Activated CD8-positive, alpha-beta memory T cell treated with anti-CD3 and anti-CD28 coated beads for 36 hours (primary cell): Measurements from ENCODE around the gene CLIC5. TPM values are rescaled to one million over a fixed set of nuclear protein-coding genes. Genes with fewer than 3 reads are reported as not detected.
"Not testable (repeated sequence)": the region's sequence is repeated elsewhere in the genome, so short reads cannot be mapped to it uniquely, and the experiment has no call there.

ENCODE experiments used
- CTCF ChIA-PET: fragments of 350-600 bp; sonication (Branson Sonifier 250); formaldehyde crosslinking; loops from one replicate; lab custom pipeline; 2021; ENCODE audit warnings: antibody characterized with exemption; lab: Charles Lee
- POLR2A ChIA-PET: fragments of 350-600 bp; sonication (Branson Sonifier 250); formaldehyde crosslinking; loops from one replicate; lab custom pipeline; 2021; ENCODE audit warnings: antibody characterized with exemption; lab: Charles Lee
- total RNA-seq, 2 experiments: library from RNA; stranded (reverse); gene quantifications; one replicate each; pipeline ENCODE4 v1.2.3, GENCODE V29; 2021

The CLIC5 gene
- total RNA-seq, 2 experiments from 2014 or later: 6.5 to 6.6 TPM

- CTCF ChIA-PET: no interaction called here
- POLR2A ChIA-PET: no interaction called here
Observed at GRCh38 chr6:45951321-45952167, 64.1 kb downstream of the CLIC5 start.

GRCh38 chr6:45949256-45949655 is 66.4 kb downstream of the CLIC5 start:
- POLR2A ChIA-PET: no interaction called here
- CTCF ChIA-PET: no interaction called here

- ChIA-PET POLR2A (no interaction called here), CTCF (interaction anchor here (0.8 kb wide), 1 partner anchor 17 kb away, joined by 3 read pairs; no protein-coding TSS in a partner anchor)
Observed at GRCh38 chr6:45947807-45948206, 67.9 kb downstream of the CLIC5 start.

- ChIA-PET POLR2A (no interaction called here), CTCF (no interaction called here)
Observed at GRCh38 chr6:45946887-45947286, 68.8 kb downstream of the CLIC5 start.

DNA sequence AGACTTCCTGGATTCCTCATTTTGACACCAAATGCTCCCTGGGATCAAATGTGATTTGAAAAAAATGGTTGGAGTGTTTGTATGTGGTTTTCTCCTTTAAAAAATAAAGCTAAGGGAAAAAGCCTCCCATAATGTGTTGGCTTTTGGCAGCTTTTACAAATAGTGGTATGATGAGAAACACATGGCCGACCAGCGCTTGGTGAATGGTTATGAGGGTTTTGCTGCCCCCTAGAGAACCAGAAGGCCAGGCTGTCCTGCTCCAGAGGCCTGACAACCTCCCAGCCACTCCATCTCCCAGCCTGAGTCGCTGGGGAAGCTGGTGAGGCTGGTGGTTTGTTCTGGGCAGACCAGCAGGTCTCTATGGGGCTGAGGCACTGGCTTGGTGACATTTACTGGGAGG is 69.3 kb downstream of the CLIC5 start:
- POLR2A ChIA-PET: no interaction called here
- CTCF ChIA-PET: no interaction called here

GRCh38 chr6:45942953-45943352 is 72.7 kb downstream of the CLIC5 start:
- POLR2A ChIA-PET: no interaction called here
- CTCF ChIA-PET: no interaction called here

GRCh38 chr6:45933855-45934254 is 81.8 kb downstream of the CLIC5 start:
- ChIA-PET CTCF (interaction anchor here (0.8 kb wide), 1 partner anchor 9 kb away, joined by 4 read pairs; no protein-coding TSS in a partner anchor), POLR2A (no interaction called here)

DNA sequence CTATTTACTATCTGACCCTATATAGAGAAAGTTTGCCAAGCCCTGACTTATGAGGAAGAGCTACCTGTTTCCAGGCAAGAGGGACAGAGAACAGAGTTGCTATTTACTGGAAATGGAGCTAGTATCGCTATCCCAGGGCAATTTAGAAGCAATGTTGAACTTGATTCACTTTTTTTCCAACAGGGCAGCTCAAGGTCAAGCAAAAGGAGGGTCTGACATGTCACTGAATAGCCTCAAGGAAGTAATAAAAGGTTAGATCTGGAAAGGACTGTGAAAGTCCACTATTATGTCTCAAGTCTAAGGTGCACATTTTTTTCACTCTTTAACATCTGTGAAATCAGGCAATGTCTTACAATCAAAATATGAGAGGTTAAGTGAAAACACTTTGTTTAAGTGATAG is 84.4 kb downstream of the CLIC5 start:
- POLR2A ChIA-PET: no interaction called here
- CTCF ChIA-PET: interaction anchor here (0.6 to 1.6 kb wide), 14 partner anchors 9 to 479 kb away, joined by 3 to 5 read pairs (median 3); no protein-coding TSS in a partner anchor

DNA sequence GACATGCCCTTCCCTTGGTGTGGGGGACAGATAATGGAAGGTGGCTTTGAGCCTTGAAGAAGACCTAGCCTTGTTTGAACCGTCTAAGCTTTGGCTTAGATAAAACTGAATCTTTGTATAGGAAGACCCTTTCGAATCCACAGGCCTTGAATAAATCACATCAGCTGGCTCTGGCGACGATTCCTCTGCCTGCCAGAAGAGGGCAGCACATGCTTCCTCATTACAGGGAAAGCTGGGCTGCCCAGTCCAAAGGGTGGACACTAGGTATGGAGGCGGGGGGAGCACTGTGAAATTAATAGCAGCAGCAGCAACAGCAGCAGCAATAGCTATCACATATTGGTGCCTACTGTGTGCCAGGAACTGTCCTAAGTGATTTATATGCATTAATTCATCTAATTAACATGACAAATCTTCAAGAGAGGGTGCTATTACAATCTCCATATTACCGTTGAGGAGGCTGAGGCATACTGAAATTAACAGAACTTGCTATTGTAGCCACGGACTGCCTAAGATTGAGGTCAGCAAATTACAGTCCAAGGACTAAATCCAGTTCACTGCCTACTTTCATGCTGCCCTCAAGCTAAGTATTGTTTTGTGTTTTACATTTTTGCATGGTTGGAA is 85.1 kb downstream of the CLIC5 start:
- ChIA-PET POLR2A (no interaction called here), CTCF (interaction anchor here (0.5 to 1.6 kb wide), 17 partner anchors 9 to 480 kb away, joined by 3 to 5 read pairs (median 3); no protein-coding TSS in a partner anchor)

GRCh38 chr6:45929421-45930361 is 86.0 kb downstream of the CLIC5 start:
- POLR2A ChIA-PET: no interaction called here
- CTCF ChIA-PET: interaction anchor here (0.6 to 1.6 kb wide), 8 partner anchors 8 to 208 kb away, joined by 3 to 4 read pairs (median 3); no protein-coding TSS in a partner anchor

DNA sequence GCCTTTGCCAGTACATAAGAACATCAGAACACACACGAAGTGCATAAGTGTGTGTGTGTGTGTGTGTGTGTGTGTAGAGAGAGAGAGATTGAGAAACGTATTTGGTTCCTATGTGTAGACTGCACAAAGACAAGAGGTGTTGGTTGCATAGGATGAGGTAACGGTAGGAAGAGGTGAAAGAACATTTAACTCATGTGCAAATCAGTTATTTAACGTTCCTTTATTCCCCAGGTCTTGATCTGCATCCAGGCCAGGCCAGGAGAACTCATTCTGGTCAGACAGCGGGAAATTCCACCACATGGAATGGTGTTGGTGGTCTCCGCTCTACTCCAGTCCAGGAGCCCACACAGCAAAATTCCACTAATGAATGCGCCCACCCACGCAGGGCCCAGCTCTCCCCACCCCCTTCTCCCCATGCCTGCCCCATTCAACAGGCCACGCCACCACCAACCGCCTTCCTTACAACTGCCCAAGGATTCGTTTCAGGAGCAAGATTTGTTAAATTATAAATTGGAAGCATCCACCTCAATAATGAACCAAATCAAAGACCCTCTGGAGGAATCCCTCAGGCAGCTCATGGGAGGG is 86.8 kb downstream of the CLIC5 start:
- CTCF ChIA-PET: interaction anchor here (1.1 kb wide), 1 partner anchor 128 kb away, joined by 3 read pairs; no protein-coding TSS in a partner anchor

DNA sequence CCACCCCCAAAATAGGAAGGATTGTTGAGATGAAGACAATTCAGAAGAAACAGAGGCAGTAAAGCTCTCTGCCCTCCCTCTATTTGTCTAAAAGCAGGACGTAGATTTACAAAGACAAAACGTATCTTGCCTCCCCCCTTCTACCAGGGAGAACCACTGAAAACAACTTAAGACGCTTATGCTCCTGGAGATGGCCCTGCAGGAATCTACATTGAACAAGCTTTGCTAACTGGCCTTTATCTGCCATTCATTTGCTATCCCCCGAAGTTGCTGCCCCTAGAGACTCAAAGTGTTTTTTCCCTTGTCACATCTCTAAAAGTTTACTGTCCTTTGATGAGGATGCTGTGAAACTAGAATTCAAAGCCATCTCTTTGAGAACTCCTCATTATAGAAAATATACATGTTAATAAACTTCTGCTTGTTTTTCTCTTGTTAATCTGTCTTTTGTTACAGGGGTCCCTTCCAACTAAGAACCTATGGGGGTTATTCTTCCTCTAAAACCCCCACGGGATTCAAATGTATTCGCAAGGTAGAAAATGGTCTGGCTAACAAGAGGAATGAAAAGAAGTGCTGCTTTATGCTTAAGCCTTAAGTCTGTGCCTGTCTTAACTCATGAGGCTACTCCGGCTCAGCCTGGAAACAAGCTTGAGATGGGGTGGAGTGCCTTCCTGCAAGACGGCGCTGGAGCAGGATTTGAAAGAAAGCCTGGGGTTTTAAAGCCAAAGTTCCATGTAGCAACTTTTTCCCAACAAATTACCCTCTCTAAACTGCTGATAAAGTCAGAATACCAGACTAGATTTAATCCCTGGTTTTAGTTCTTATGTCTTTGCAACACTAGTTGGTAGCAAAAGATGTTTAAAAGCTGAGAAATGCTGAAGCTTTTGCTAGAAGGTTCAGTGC is 88.0 kb downstream of the CLIC5 start:
- POLR2A ChIA-PET: no interaction called here
- CTCF ChIA-PET: interaction anchor here (1.1 kb wide), 1 partner anchor 126 kb away, joined by 3 read pairs; no protein-coding TSS in a partner anchor

More for the DNA sequence above, 86.8 kb downstream of the CLIC5 start:
- POLR2A ChIA-PET: no interaction called here

DNA sequence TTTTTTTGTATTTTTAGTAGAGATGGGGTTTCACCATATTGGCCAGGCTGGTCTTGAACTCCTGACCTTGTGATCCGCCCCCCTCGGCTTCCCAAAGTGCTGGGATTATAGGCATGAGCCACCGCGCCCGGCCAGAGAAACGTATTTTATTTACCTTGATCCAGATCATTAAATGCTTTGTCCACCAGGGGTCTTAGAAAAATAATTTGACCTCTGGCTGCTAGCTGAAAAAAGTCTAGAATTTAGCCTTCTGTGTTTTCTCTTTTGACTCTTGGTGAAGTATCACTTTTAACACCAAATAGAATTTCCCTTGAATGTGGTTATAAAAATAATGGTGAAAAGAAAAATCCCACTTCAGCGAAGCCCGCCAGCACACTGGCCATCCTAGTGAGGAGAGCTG is 89.2 kb downstream of the CLIC5 start:
- CTCF ChIA-PET: interaction anchor here (1.1 to 1.2 kb wide), 2 partner anchors 9 to 87 kb away, joined by 3 read pairs; no protein-coding TSS in a partner anchor
- POLR2A ChIA-PET: not testable (repeated sequence)

- POLR2A ChIA-PET: interaction anchor here (0.6 kb wide), 1 partner anchor 214 kb away, joined by 3 read pairs; no protein-coding TSS in a partner anchor
- CTCF ChIA-PET: interaction anchor here (0.9 to 1.2 kb wide), 3 partner anchors 9 to 210 kb away, joined by 3 to 4 read pairs (median 3); no protein-coding TSS in a partner anchor
Observed at GRCh38 chr6:45924763-45925342, 90.8 kb downstream of the CLIC5 start.

GRCh38 chr6:45923831-45924391 is 91.7 kb downstream of the CLIC5 start:
- ChIA-PET POLR2A (interaction anchor here (0.6 to 1.9 kb wide), 3 partner anchors 186 to 502 kb away, joined by 3 to 5 read pairs (median 4); no protein-coding TSS in a partner anchor), CTCF (interaction anchor here (0.6 to 1.6 kb wide), 7 partner anchors 10 to 1448 kb away, joined by 3 to 5 read pairs (median 3); no protein-coding TSS in a partner anchor)

DNA sequence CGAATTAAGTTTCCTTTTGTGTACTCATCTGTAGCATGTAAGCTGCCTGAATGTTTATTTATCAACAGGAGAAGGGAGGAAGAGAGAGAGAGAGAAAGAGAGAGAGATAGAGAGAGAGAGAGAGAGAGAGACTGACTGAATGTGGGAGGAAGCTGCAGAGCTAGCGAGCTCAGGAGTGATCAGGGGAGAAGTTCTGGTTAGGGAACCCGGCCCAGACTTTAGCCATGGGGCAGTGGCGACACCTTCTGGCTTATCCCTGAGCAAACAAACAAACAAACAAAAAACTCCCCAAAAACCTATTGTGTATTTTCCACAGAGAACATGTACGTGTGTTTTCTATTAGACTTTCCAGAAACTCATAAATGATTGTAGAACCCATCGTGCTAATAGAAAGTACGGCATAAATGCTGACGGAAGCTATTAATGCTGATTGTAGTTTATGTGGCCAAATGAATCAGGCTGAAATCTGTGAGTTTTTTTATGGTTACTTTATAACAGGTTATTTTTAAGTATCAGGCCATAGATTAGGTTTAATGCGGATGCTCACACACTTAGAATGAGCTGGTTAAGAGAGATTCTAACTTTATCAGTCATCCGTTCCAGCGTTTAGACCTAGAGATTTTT is 92.8 kb downstream of the CLIC5 start:
- ChIA-PET POLR2A (interaction anchor here (0.6 to 1.9 kb wide), 4 partner anchors 121 to 1292 kb away, joined by 3 to 5 read pairs (median 4); no protein-coding TSS in a partner anchor), CTCF (interaction anchor here (0.9 to 2.4 kb wide), 18 partner anchors 9 to 1453 kb away, joined by 3 to 7 read pairs (median 4); no protein-coding TSS in a partner anchor)
